AG04450 (cell line): ENCODE measurements around the gene TMEM31. TPM values are rescaled to one million over a fixed set of nuclear protein-coding genes. Genes with fewer than 3 reads are reported as not detected.

Experiments used
- CTCF ChIA-PET: fragments of 300-600, 350-600 bp; formaldehyde crosslinking; extraction: SDS; loops from one replicate; lab custom pipeline; 2022; ENCODE audit warnings: antibody characterized with exemption, inconsistent platforms; lab: Charles Lee
- POLR2A ChIA-PET: fragments of 350-600 bp; formaldehyde crosslinking; extraction: SDS; loops from one replicate; lab custom pipeline; 2021; ENCODE audit warnings: antibody characterized with exemption, inconsistent platforms; lab: Yijun Ruan, JAX
- DNase-seq: peaks from one replicate; pipeline ENCODE4 v3.0.0-alpha.2; 2011; ENCODE audit warnings: low read depth, low spot score
- H3K27ac ChIP-seq: one replicate; pipeline ENCODE4 v1.5.1; 2012; ENCODE audit warnings: low read depth, low read length, control low read depth
- H3K27me3 ChIP-seq: one replicate; pipeline ENCODE4 v1.6.0; 2012; ENCODE audit warnings: low read length; ENCODE audit not compliant: control insufficient read depth, insufficient read depth
- H3K4me3 ChIP-seq: 2 replicates; pipeline ENCODE4 v1.5.1; 2011; ENCODE audit warnings: mild to moderate bottlenecking, low read depth, low read length, control low read depth
- H3K9me3 ChIP-seq: 2 replicates; pipeline ENCODE4 v1.5.1; 2012; ENCODE audit warnings: low read length; ENCODE audit not compliant: control insufficient read depth, insufficient read depth
- CTCF ChIP-seq: IDR thresholded peaks from 2 replicates; pipeline ENCODE4 v1.5.1; 2011; ENCODE audit warnings: low read depth, low read length, control low read depth, inconsistent platforms
- polyA plus RNA-seq: library from polyadenylated mRNA; depleted of rRNA; stranded (reverse); fragments of >200 nt; gene quantifications from 2 replicates; pipeline ENCODE4 v1.2.3, GENCODE V29; 2011

The TMEM31 gene
- polyA plus RNA-seq, 1 experiment, result not detected

GRCh38 chrX:103730147-103730795 is 19.6 kb downstream of the TMEM31 start:
- no peak for DNase-seq
- no peak for TF ChIP-seq CTCF
- H3K27me3 ChIP-seq, result peaks cover 2% of the 10 kb centered on the region
- no peak overlapping the region for H3K27ac ChIP-seq
- CTCF ChIA-PET, result interaction anchor here (1.1 kb wide), 1 partner anchor 43 kb away, joined by 3 read pairs; no protein-coding TSS in a partner anchor
- H3K9me3 ChIP-seq, result no peaks in the 10 kb centered on the region
- H3K4me3 ChIP-seq, result no peak overlapping the region
- POLR2A ChIA-PET, result no interaction called here

- ChIA-PET POLR2A (interaction anchor here (0.7 kb wide), 1 partner anchor 62 kb away, joined by 3 read pairs; no protein-coding TSS in a partner anchor), CTCF (interaction anchor here (1.1 kb wide), 1 partner anchor 42 kb away, joined by 3 read pairs; no protein-coding TSS in a partner anchor)
- Histone ChIP-seq H3K27me3 (no peaks in the 10 kb centered on the region), H3K9me3 (no peaks in the 10 kb centered on the region), H3K4me3 (no peak overlapping the region), H3K27ac (peak overlapping the region; percentile 67)
- DNase-seq, result peak; percentile 21
- no peak for TF ChIP-seq CTCF
These were observed 20.2 kb downstream of the TMEM31 start for GRCh38 chrX:103730796-103731493.

- ChIA-PET CTCF (no interaction called here), POLR2A (interaction anchor here (1.2 kb wide), 1 partner anchor 8 kb away, joined by 3 read pairs; no protein-coding TSS in a partner anchor)
- no peak overlapping the region for H3K27ac ChIP-seq
- H3K9me3 ChIP-seq, result no peaks in the 10 kb centered on the region
- DNase-seq, result no peak
- TF ChIP-seq CTCF, result no peak
- H3K27me3 ChIP-seq, result no peaks in the 10 kb centered on the region
- H3K4me3 ChIP-seq, result no peak overlapping the region
These were observed 22.3 kb downstream of the TMEM31 start for GRCh38 chrX:103733017-103733416.

- POLR2A ChIA-PET, result no interaction called here
These were observed 23.5 kb downstream of the TMEM31 start for GRCh38 chrX:103734125-103734760.

More at GRCh38 chrX:103734125-103734760, 23.5 kb downstream of the TMEM31 start:
- CTCF ChIA-PET, result no interaction called here
- no peak for TF ChIP-seq CTCF
- DNase-seq, result no peak
- Histone ChIP-seq H3K27ac (no peak overlapping the region), H3K27me3 (no peaks in the 10 kb centered on the region), H3K4me3 (no peak overlapping the region), H3K9me3 (no peaks in the 10 kb centered on the region)
